Measurements from ENCODE around the gene TTC16.

Gene TTC16

GRCh38 chr9:127776195-127776923 is 60.5 kb downstream of the TTC16 start:
- Histone ChIP-seq H4K5ac (ENCODE audit: low read length) (no peak overlapping the region), H3K4me3 (ENCODE audit: low read length) (no peak overlapping the region), H3K9ac (ENCODE audit: low read length) (no peak overlapping the region), H2BK5ac (ENCODE audit: low read length) (no peak overlapping the region), H4K8ac (ENCODE audit: low read depth, low read length) (peak overlapping the region; percentile 40), H3K4ac (ENCODE audit: low read depth, low read length) (no peak overlapping the region), H3K23ac (ENCODE audit: low read length) (no peak overlapping the region), H3K36me3 (ENCODE audit: control insufficient read depth, insufficient read depth, low read length) (no peaks in the 10 kb centered on the region), H3K4me1 (ENCODE audit: control insufficient read depth, low read depth, low read length) (peaks cover 2% of the 10 kb centered on the region), H3K79me1 (ENCODE audit: low read length) (no peaks in the 10 kb centered on the region), H3K27me3 (ENCODE audit: insufficient read depth, low read length, poor library complexity) (no peaks in the 10 kb centered on the region), H2AK5ac (ENCODE audit: low read length) (no peak overlapping the region), H3K18ac (ENCODE audit: low read length) (no peak overlapping the region), H3K27ac (ENCODE audit: low read depth, low read length) (no peak overlapping the region), H3K4me2 (ENCODE audit: low read length) (no peak overlapping the region), H3K79me2 (ENCODE audit: control insufficient read depth, insufficient read depth, low read length) (no peaks in the 10 kb centered on the region), H3K56ac (ENCODE audit: low read length) (peak overlapping the region; percentile 17), H2BK15ac (replicated peaks; ENCODE audit: low read depth) (no peak overlapping the region), H2BK120ac (ENCODE audit: low read depth, low read length) (no peak overlapping the region)
- peak; percentile 70 for DNase-seq
- no CpG with 5 or more reads among the region's 15 CpGs for WGBS (ENCODE audit: extremely low coverage, insufficient coverage, low lambda C conversion rate)

GRCh38 chr9:127776924-127777289 is 61.0 kb downstream of the TTC16 start:
- Histone ChIP-seq H4K5ac (ENCODE audit: low read length) (no peak overlapping the region), H3K56ac (ENCODE audit: low read length) (no peak overlapping the region)
- WGBS (ENCODE audit: extremely low coverage, insufficient coverage, low lambda C conversion rate) = no CpG with 5 or more reads among the region's 5 CpGs

GRCh38 chr9:127777368-127777980 is 61.6 kb downstream of the TTC16 start:
- H3K4me3 ChIP-seq (ENCODE audit: low read length) = no peak overlapping the region
- H2BK15ac ChIP-seq (replicated peaks; ENCODE audit: low read depth) = no peak overlapping the region
- no peak overlapping the region for H2BK120ac ChIP-seq (ENCODE audit: low read depth, low read length)
- H3K56ac ChIP-seq (ENCODE audit: low read length) = no peak overlapping the region
- H2BK5ac ChIP-seq (ENCODE audit: low read length) = no peak overlapping the region
- no peaks in the 10 kb centered on the region for H3K4me1 ChIP-seq (ENCODE audit: control insufficient read depth, low read depth, low read length)
- no peak overlapping the region for H3K23ac ChIP-seq (ENCODE audit: low read length)
- no peak overlapping the region for H4K8ac ChIP-seq (ENCODE audit: low read depth, low read length)
- H3K36me3 ChIP-seq (ENCODE audit: control insufficient read depth, insufficient read depth, low read length) = no peaks in the 10 kb centered on the region
- no CpG with 5 or more reads among the region's 18 CpGs for WGBS (ENCODE audit: extremely low coverage, insufficient coverage, low lambda C conversion rate)
- no peak overlapping the region for H3K9ac ChIP-seq (ENCODE audit: low read length)
- no peaks in the 10 kb centered on the region for H3K27me3 ChIP-seq (ENCODE audit: insufficient read depth, low read length, poor library complexity)
- H3K4ac ChIP-seq (ENCODE audit: low read depth, low read length) = no peak overlapping the region
- no peak overlapping the region for H2AK5ac ChIP-seq (ENCODE audit: low read length)
- DNase-seq = no peak
- H3K79me2 ChIP-seq (ENCODE audit: control insufficient read depth, insufficient read depth, low read length) = no peaks in the 10 kb centered on the region
- H4K5ac ChIP-seq (ENCODE audit: low read length) = no peak overlapping the region
- no peak overlapping the region for H3K4me2 ChIP-seq (ENCODE audit: low read length)
- no peak overlapping the region for H3K18ac ChIP-seq (ENCODE audit: low read length)
- no peak overlapping the region for H3K27ac ChIP-seq (ENCODE audit: low read depth, low read length)
- no peaks in the 10 kb centered on the region for H3K79me1 ChIP-seq (ENCODE audit: low read length)

More at GRCh38 chr9:127776924-127777289, 61.0 kb downstream of the TTC16 start:
- Histone ChIP-seq H3K4me1 (ENCODE audit: control insufficient read depth, low read depth, low read length) (no peaks in the 10 kb centered on the region), H3K9ac (ENCODE audit: low read length) (no peak overlapping the region), H2BK120ac (ENCODE audit: low read depth, low read length) (no peak overlapping the region), H2BK5ac (ENCODE audit: low read length) (no peak overlapping the region), H3K4ac (ENCODE audit: low read depth, low read length) (no peak overlapping the region), H3K4me3 (ENCODE audit: low read length) (no peak overlapping the region), H3K79me1 (ENCODE audit: low read length) (no peaks in the 10 kb centered on the region), H3K23ac (ENCODE audit: low read length) (no peak overlapping the region), H3K18ac (ENCODE audit: low read length) (no peak overlapping the region), H3K27ac (ENCODE audit: low read depth, low read length) (no peak overlapping the region), H3K36me3 (ENCODE audit: control insufficient read depth, insufficient read depth, low read length) (no peaks in the 10 kb centered on the region), H2BK15ac (replicated peaks; ENCODE audit: low read depth) (no peak overlapping the region), H2AK5ac (ENCODE audit: low read length) (no peak overlapping the region), H4K8ac (ENCODE audit: low read depth, low read length) (peak overlapping the region; percentile 40), H3K27me3 (ENCODE audit: insufficient read depth, low read length, poor library complexity) (no peaks in the 10 kb centered on the region), H3K79me2 (ENCODE audit: control insufficient read depth, insufficient read depth, low read length) (no peaks in the 10 kb centered on the region), H3K4me2 (ENCODE audit: low read length) (no peak overlapping the region)
- no peak for DNase-seq

- H3K79me1 ChIP-seq (ENCODE audit: low read length) = no peaks in the 10 kb centered on the region
- H2BK5ac ChIP-seq (ENCODE audit: low read length) = no peak within 1 kb of the TSS
- no peak within 1 kb of the TSS for H2BK120ac ChIP-seq (ENCODE audit: low read depth, low read length)
- no peak within 1 kb of the TSS for H3K9ac ChIP-seq (ENCODE audit: low read length)
- H3K79me2 ChIP-seq (ENCODE audit: control insufficient read depth, insufficient read depth, low read length) = no peaks in the 10 kb centered on the region
- no peak within 1 kb of the TSS for H2BK15ac ChIP-seq (replicated peaks; ENCODE audit: low read depth)
- no peak within 1 kb of the TSS for H2AK5ac ChIP-seq (ENCODE audit: low read length)
- H4K8ac ChIP-seq (ENCODE audit: low read depth, low read length) = no peak within 1 kb of the TSS
- no peak for DNase-seq
- H3K4me3 ChIP-seq (ENCODE audit: low read length) = no peak within 1 kb of the TSS
- no peak within 1 kb of the TSS for H3K23ac ChIP-seq (ENCODE audit: low read length)
- no peak within 1 kb of the TSS for H3K18ac ChIP-seq (ENCODE audit: low read length)
- no peak within 1 kb of the TSS for H3K27ac ChIP-seq (ENCODE audit: low read depth, low read length)
- H3K4me2 ChIP-seq (ENCODE audit: low read length) = no peak within 1 kb of the TSS
- H3K4ac ChIP-seq (ENCODE audit: low read depth, low read length) = no peak within 1 kb of the TSS
- no peaks in the 10 kb centered on the region for H3K27me3 ChIP-seq (ENCODE audit: insufficient read depth, low read length, poor library complexity)
- no peak within 1 kb of the TSS for H4K5ac ChIP-seq (ENCODE audit: low read length)
- no peak within 1 kb of the TSS for H3K56ac ChIP-seq (ENCODE audit: low read length)
- no peaks in the 10 kb centered on the region for H3K4me1 ChIP-seq (ENCODE audit: control insufficient read depth, low read depth, low read length)
- WGBS (ENCODE audit: extremely low coverage, insufficient coverage, low lambda C conversion rate) = no CpG with 5 or more reads among the region's 13 CpGs
- H3K36me3 ChIP-seq (ENCODE audit: control insufficient read depth, insufficient read depth, low read length) = no peaks in the 10 kb centered on the region
These were observed 62.6 kb downstream of the TTC16 start, which contains the start of gene SH2D3C for GRCh38 chr9:127778280-127779135. Gene SH2D3C, minus strand, starts transcription at chr9:127778666. Its CDS starts 39 bp downstream, at chr9:127778627.

- H4K5ac ChIP-seq (ENCODE audit: low read length) = no peak overlapping the region
- H3K56ac ChIP-seq (ENCODE audit: low read length) = no peak overlapping the region
- no peak overlapping the region for H3K23ac ChIP-seq (ENCODE audit: low read length)
- H3K4me2 ChIP-seq (ENCODE audit: low read length) = no peak overlapping the region
- no peaks in the 10 kb centered on the region for H3K36me3 ChIP-seq (ENCODE audit: control insufficient read depth, insufficient read depth, low read length)
- no peak overlapping the region for H3K4ac ChIP-seq (ENCODE audit: low read depth, low read length)
- H4K8ac ChIP-seq (ENCODE audit: low read depth, low read length) = no peak overlapping the region
- no peak overlapping the region for H3K4me3 ChIP-seq (ENCODE audit: low read length)
- H3K79me1 ChIP-seq (ENCODE audit: low read length) = no peaks in the 10 kb centered on the region
- no peak for DNase-seq
- no peaks in the 10 kb centered on the region for H3K27me3 ChIP-seq (ENCODE audit: insufficient read depth, low read length, poor library complexity)
- no peak overlapping the region for H2BK5ac ChIP-seq (ENCODE audit: low read length)
- no peak overlapping the region for H2BK120ac ChIP-seq (ENCODE audit: low read depth, low read length)
- H2AK5ac ChIP-seq (ENCODE audit: low read length) = no peak overlapping the region
- WGBS (ENCODE audit: extremely low coverage, insufficient coverage, low lambda C conversion rate) = no CpG with 5 or more reads among the region's 17 CpGs
- H3K27ac ChIP-seq (ENCODE audit: low read depth, low read length) = no peak overlapping the region
- H3K79me2 ChIP-seq (ENCODE audit: control insufficient read depth, insufficient read depth, low read length) = no peaks in the 10 kb centered on the region
- H3K18ac ChIP-seq (ENCODE audit: low read length) = no peak overlapping the region
- H3K9ac ChIP-seq (ENCODE audit: low read length) = no peak overlapping the region
- H2BK15ac ChIP-seq (replicated peaks; ENCODE audit: low read depth) = no peak overlapping the region
- no peaks in the 10 kb centered on the region for H3K4me1 ChIP-seq (ENCODE audit: control insufficient read depth, low read depth, low read length)
These were observed 63.5 kb downstream of the TTC16 start for GRCh38 chr9:127779136-127779981.
